ENCODE results near the gene ADAM8. TPM values are rescaled to one million over a fixed set of nuclear protein-coding genes. Genes with fewer than 3 reads are reported as not detected.

The ADAM8 gene
- total RNA-seq, 1 donor from 2014 or later: 6.2 TPM

GRCh38 chr10:133318494-133319127 lies 41.9 kb upstream of the ADAM8 start:
- peak; percentile 86 for TF ChIP-seq CTCF (conservative IDR thresholded peaks at IDR 0.05)
- Mint-ChIP-seq H3K4me1 (ENCODE audit: unreplicated experiment) (peaks cover 5% of the 10 kb centered on the region), H3K27ac (no peak overlapping the region), H3K36me3 (no peaks in the 10 kb centered on the region), H3K27me3 (peaks cover 14% of the 10 kb centered on the region), H3K4me3 (peak overlapping the region; percentile 76), H3K9me3 (no peaks in the 10 kb centered on the region)
- no peak for DNase-seq (ENCODE audit: extremely low spot score, unreplicated experiment)

GRCh38 chr10:133316732-133317131 lies 40.1 kb upstream of the ADAM8 start:
- Mint-ChIP-seq H3K27me3 (peaks cover 14% of the 10 kb centered on the region), H3K9me3 (no peaks in the 10 kb centered on the region), H3K27ac (no peak overlapping the region), H3K4me3 (no peak overlapping the region), H3K4me1 (ENCODE audit: unreplicated experiment) (peaks cover 5% of the 10 kb centered on the region), H3K36me3 (no peaks in the 10 kb centered on the region)
- no peak for DNase-seq (ENCODE audit: extremely low spot score, unreplicated experiment)
- no peak for TF ChIP-seq CTCF (conservative IDR thresholded peaks at IDR 0.05)

- Mint-ChIP-seq H3K4me1 (ENCODE audit: unreplicated experiment) (peaks cover 5% of the 10 kb centered on the region), H3K36me3 (no peaks in the 10 kb centered on the region), H3K4me3 (no peak overlapping the region), H3K27ac (no peak overlapping the region), H3K9me3 (no peaks in the 10 kb centered on the region), H3K27me3 (peaks cover 14% of the 10 kb centered on the region)
- TF ChIP-seq CTCF (conservative IDR thresholded peaks at IDR 0.05): no peak
- no peak for DNase-seq (ENCODE audit: extremely low spot score, unreplicated experiment)
These were observed 39.6 kb upstream of the ADAM8 start for GRCh38 chr10:133316266-133316665.

GRCh38 chr10:133315847-133316246 lies 39.2 kb upstream of the ADAM8 start:
- Mint-ChIP-seq H3K27ac (no peak overlapping the region), H3K9me3 (no peaks in the 10 kb centered on the region), H3K36me3 (no peaks in the 10 kb centered on the region), H3K27me3 (peaks cover 14% of the 10 kb centered on the region), H3K4me3 (no peak overlapping the region), H3K4me1 (ENCODE audit: unreplicated experiment) (peaks cover 5% of the 10 kb centered on the region)
- no peak for DNase-seq (ENCODE audit: extremely low spot score, unreplicated experiment)
- no peak for TF ChIP-seq CTCF (conservative IDR thresholded peaks at IDR 0.05)

- Mint-ChIP-seq H3K36me3 (no peaks in the 10 kb centered on the region), H3K4me1 (ENCODE audit: unreplicated experiment) (peaks cover 5% of the 10 kb centered on the region), H3K27ac (no peak overlapping the region), H3K9me3 (no peaks in the 10 kb centered on the region), H3K4me3 (no peak overlapping the region), H3K27me3 (peaks cover 8% of the 10 kb centered on the region)
- no peak for DNase-seq (ENCODE audit: extremely low spot score, unreplicated experiment)
- no peak for TF ChIP-seq CTCF (conservative IDR thresholded peaks at IDR 0.05)
These were observed 38.2 kb upstream of the ADAM8 start for GRCh38 chr10:133314911-133315310.
